Astrocyte (in vitro differentiated cells and primary cell): ENCODE measurements around the gene VSTM4.

Experiments
- CTCF ChIP-seq: IDR thresholded peaks from 2 replicates; pipeline ENCODE4 v1.5.1; 2011; ENCODE audit warnings: low read depth, mild to moderate bottlenecking, inconsistent platforms, low read length, moderate library complexity; ENCODE audit not compliant: insufficient read depth
- EZH2 ChIP-seq: IDR thresholded peaks from 2 replicates; pipeline ENCODE4 v1.6.1; 2012; ENCODE audit warnings: mild to moderate bottlenecking, low read length, inconsistent platforms; ENCODE audit not compliant: insufficient read depth

- TF ChIP-seq CTCF (no peak), EZH2 (no peak)
These were observed 76.6 kb downstream of the VSTM4 start for GRCh38 chr10:49038711-49039110.
